Measurements from ENCODE around the gene CCDC136. TPM values are rescaled to one million over a fixed set of nuclear protein-coding genes. Genes with fewer than 3 reads are reported as not detected.
A peak's percentile ranks its signal among the peaks of the same experiment; 100 is the strongest.

Gene CCDC136
- total and polyA plus RNA-seq, 10 donors: 0.77 to 9.8 (median 4.5) TPM

GRCh38 chr7:128831994-128832879 lies 40.5 kb downstream of the CCDC136 start:
- Histone ChIP-seq H3K36me3 (no peaks in the 10 kb centered on the region), H3K4me3 (no peak overlapping the region), H3K27ac (no peak overlapping the region), H3K9me3 (no peaks in the 10 kb centered on the region), H3K4me1 (peaks cover 16 to 40% (median 29%) of the 10 kb centered on the region in 6 donors), H3K27me3 (replicated peaks in 1 of 7) (peaks cover 4 to 67% (median 48%) of the 10 kb centered on the region in 7 donors)
- peak; percentile 63 for DNase-seq
- WGBS, 5 donors: 11 to 25% (median 15%) methylated on average over 15 to 22 of the region's 22 CpGs
- intact Hi-C loops (cut with DNase I; ENCODE audit: low total_unique reads): no loop called here
- TF ChIP-seq CTCF (IDR thresholded peaks at IDR 0.05 in 8 of 11, conservative IDR thresholded peaks at IDR 0.05 in 3 of 11) (no peak), POLR2AphosphoS5 (IDR thresholded peaks at IDR 0.05) (no peak), POLR2A (IDR thresholded peaks at IDR 0.05) (no peak)

GRCh38 chr7:128832880-128833147 lies 41.0 kb downstream of the CCDC136 start:
- intact Hi-C loops (cut with DNase I; ENCODE audit: low total_unique reads): no loop called here
- TF ChIP-seq CTCF (IDR thresholded peaks at IDR 0.05 in 8 of 11, conservative IDR thresholded peaks at IDR 0.05 in 3 of 11) (no peak), POLR2A (IDR thresholded peaks at IDR 0.05) (no peak), POLR2AphosphoS5 (IDR thresholded peaks at IDR 0.05) (no peak)
- Histone ChIP-seq H3K27me3 (replicated peaks in 1 of 7) (peaks cover 4 to 61% (median 48%) of the 10 kb centered on the region in 7 donors), H3K27ac (no peak overlapping the region), H3K4me3 (no peak overlapping the region), H3K9me3 (no peaks in the 10 kb centered on the region), H3K36me3 (no peaks in the 10 kb centered on the region), H3K4me1 (peaks cover 16 to 40% (median 29%) of the 10 kb centered on the region in 6 donors)
- no peak for DNase-seq
- WGBS, 5 donors: 26 to 43% (median 29%) methylated on average over 2 of the region's 2 CpGs

GRCh38 chr7:128833148-128833945 lies 41.6 kb downstream of the CCDC136 start:
- H3K4me1 ChIP-seq: peaks cover 16 to 40% (median 29%) of the 10 kb centered on the region in 6 donors
- H3K27me3 ChIP-seq (replicated peaks in 1 of 7): peaks cover 4 to 56% (median 46%) of the 10 kb centered on the region in 7 donors
- WGBS, 5 donors: 22 to 33% (median 27%) methylated on average over 12 to 13 of the region's 13 CpGs
- peak; percentile 66 for DNase-seq
- TF ChIP-seq POLR2A (IDR thresholded peaks at IDR 0.05) (no peak), POLR2AphosphoS5 (IDR thresholded peaks at IDR 0.05) (no peak), CTCF (IDR thresholded peaks at IDR 0.05 in 8 of 11, conservative IDR thresholded peaks at IDR 0.05 in 3 of 11) (no peak)
- H3K9me3 ChIP-seq: no peaks in the 10 kb centered on the region
- H3K4me3 ChIP-seq: no peak overlapping the region
- no peak overlapping the region for H3K27ac ChIP-seq
- intact Hi-C loops (cut with DNase I; ENCODE audit: low total_unique reads): no loop called here
- H3K36me3 ChIP-seq: no peaks in the 10 kb centered on the region

- TF ChIP-seq CTCF (IDR thresholded peaks at IDR 0.05 in 8 of 11, conservative IDR thresholded peaks at IDR 0.05 in 3 of 11) (no peak), POLR2AphosphoS5 (IDR thresholded peaks at IDR 0.05) (no peak), POLR2A (IDR thresholded peaks at IDR 0.05) (no peak)
- intact Hi-C loops (cut with DNase I; ENCODE audit: low total_unique reads): no loop called here
- Histone ChIP-seq H3K4me3 (no peak overlapping the region), H3K36me3 (no peaks in the 10 kb centered on the region), H3K27ac (no peak overlapping the region), H3K27me3 (replicated peaks in 1 of 7) (peaks cover 4 to 50% (median 40%) of the 10 kb centered on the region in 7 donors), H3K4me1 (peaks cover 16 to 40% (median 29%) of the 10 kb centered on the region in 6 donors), H3K9me3 (no peaks in the 10 kb centered on the region)
- no peak for DNase-seq
- WGBS, 5 donors: 46 to 71% (median 65%) methylated on average over 2 to 4 of the region's 4 CpGs
These were observed 42.2 kb downstream of the CCDC136 start for GRCh38 chr7:128833946-128834325.
